Measurements from ENCODE around the gene RRP1. TPM values are rescaled to one million over a fixed set of nuclear protein-coding genes. Genes with fewer than 3 reads are reported as not detected.

Gene RRP1
- total RNA-seq, 1 donor from 2014 or later = 18.2 TPM

DNA sequence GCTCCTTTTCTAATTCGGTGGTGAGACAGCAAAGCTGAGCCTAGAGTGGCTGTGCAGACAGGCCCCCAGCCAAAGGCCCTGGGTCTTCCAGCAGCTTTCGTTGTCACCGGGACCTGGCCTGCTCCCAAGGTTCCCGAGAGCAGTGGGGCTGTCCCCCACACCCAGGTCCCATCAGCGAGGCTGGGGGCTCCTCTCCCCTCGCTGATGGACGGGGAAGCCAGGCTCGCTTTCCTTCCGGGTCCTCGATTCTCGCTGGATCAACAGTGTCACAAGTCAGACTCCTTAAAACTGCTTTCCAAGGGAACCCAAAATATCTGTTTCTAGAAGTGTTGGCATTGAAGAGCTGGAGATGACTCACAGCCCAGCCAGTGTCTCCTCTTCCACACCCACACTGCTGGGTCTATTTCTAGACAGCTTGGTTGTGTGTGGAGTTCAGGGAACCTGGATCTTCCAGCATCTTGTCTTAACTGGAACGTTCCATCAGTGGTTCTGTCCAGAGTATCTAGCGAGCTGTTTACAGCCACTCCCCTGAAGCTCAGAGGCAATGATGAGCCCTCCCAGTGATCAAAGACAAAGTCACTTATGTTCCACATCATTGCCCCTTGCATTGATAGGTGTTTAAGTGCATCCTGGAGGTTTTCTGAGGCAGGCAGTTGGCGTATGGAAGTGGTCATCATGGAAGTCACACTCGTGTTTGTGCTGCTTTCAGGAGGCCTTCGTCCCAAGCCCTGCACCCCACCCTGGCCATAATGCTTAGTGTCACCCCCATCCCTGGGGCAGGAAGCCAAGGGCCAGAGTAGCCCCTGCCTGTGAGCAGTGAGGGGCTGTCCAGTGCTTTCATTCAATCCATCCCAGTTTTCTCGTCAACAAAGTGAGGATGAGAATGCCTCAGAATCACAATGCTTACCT, 35.2 kb downstream of the RRP1 start:
- H3K36me3 ChIP-seq = no peaks in the 10 kb centered on the region
- no peak for DNase-seq (ENCODE audit: extremely low spot score in 2 of 2)
- H3K27me3 ChIP-seq = no peaks in the 10 kb centered on the region
- H3K9me3 ChIP-seq = no peaks in the 10 kb centered on the region
- no peak for TF ChIP-seq POLR2A (IDR thresholded peaks at IDR 0.05)
- no peak for TF ChIP-seq POLR2AphosphoS5 (IDR thresholded peaks at IDR 0.05; ENCODE audit: insufficient read depth in 1 of 2, low read depth in 1 of 2)
- TF ChIP-seq, protein P1, sequence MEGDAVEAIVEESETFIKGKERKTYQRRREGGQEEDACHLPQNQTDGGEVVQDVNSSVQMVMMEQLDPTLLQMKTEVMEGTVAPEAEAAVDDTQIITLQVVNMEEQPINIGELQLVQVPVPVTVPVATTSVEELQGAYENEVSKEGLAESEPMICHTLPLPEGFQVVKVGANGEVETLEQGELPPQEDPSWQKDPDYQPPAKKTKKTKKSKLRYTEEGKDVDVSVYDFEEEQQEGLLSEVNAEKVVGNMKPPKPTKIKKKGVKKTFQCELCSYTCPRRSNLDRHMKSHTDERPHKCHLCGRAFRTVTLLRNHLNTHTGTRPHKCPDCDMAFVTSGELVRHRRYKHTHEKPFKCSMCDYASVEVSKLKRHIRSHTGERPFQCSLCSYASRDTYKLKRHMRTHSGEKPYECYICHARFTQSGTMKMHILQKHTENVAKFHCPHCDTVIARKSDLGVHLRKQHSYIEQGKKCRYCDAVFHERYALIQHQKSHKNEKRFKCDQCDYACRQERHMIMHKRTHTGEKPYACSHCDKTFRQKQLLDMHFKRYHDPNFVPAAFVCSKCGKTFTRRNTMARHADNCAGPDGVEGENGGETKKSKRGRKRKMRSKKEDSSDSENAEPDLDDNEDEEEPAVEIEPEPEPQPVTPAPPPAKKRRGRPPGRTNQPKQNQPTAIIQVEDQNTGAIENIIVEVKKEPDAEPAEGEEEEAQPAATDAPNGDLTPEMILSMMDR (IDR thresholded peaks at IDR 0.05) = no peak
- H3K4me3 ChIP-seq = no peak overlapping the region
- intact Hi-C loops (cut with DNase I) = no loop called here
- H3K4me1 ChIP-seq = no peaks in the 10 kb centered on the region
- H3K27ac ChIP-seq = no peak overlapping the region

DNA sequence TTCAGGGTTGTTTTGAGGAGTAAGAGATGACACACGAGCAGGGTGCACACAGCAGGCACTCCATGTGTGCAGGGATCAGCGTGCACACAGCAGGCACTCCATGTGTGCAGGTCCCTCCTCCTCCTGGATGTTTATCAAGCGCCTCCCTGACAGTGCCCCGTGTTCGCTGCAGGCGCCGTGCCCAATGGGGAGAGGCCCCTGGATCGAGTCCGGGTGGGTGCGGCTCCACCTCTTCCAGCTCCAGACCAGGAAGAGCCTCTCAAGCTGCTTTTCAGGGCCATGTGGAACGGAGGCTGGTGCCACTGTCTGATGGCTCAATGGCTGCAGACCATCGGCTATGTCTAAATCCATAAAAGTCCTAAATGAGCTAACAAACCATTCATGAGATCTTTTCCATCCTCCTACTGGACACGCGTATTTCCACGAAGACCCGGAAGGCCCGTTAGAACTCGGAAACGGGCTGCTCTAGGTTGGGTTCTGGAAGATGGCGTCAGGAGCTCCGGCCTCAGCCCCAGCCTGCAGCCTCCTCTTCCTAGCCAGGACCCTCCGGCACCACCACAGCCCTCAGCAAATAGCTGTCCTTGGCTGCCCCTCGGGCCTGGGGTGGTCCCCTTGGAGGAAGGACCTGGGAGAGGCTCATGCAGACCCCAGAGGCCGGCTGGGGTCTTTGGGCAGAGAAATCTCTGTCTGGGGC, 36.0 kb downstream of the RRP1 start:
- TF ChIP-seq, protein P1 (IDR thresholded peaks at IDR 0.05) = no peak
- TF ChIP-seq POLR2AphosphoS5 (IDR thresholded peaks at IDR 0.05; ENCODE audit: insufficient read depth in 1 of 2, low read depth in 1 of 2) (no peak), POLR2A (IDR thresholded peaks at IDR 0.05) (no peak)

DNA sequence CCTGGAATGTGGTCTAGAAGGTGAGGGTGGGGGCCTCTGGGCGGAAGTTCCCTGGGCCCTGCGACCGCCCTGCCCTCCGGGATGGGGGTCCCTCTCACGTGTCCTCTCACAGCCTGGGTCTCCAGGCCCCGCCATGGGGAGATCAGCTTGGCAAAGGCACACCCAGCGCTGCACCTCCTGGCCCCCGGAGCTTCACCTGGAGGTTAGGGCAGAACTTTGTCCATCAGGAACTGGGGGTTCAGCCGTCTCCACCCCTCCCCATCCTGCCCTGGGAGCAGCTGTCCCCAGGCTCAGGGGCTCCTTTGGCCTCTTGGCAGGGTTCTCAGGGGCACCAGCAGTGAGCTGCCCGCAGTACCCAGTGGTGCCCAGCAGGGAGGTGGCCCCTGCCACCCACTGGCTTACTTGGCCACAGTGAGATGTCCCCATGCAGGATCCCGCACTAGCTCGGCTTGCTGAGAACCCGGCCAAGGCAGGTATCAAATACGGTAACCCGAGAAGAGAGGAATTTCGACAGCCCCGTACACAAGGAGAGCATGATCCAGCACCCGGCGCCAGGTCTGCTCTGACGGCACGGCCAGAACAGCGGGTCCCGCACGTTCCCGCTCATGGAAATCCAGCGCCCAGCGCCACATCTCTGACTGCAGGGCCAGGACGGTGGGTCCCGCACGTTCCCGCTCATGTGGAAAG, 36.7 kb downstream of the RRP1 start:
- DNase-seq (ENCODE audit: extremely low spot score in 2 of 2) = no peak
- no peaks in the 10 kb centered on the region for H3K4me1 ChIP-seq
- intact Hi-C loops (cut with DNase I) = no loop called here

More for the DNA sequence above, 36.0 kb downstream of the RRP1 start:
- intact Hi-C loops (cut with DNase I) = no loop called here
- no peak overlapping the region for H3K4me3 ChIP-seq
- no peak overlapping the region for H3K27ac ChIP-seq
- H3K27me3 ChIP-seq = no peaks in the 10 kb centered on the region
- H3K4me1 ChIP-seq = no peaks in the 10 kb centered on the region
- DNase-seq (ENCODE audit: extremely low spot score in 2 of 2) = no peak
- no peaks in the 10 kb centered on the region for H3K9me3 ChIP-seq
- H3K36me3 ChIP-seq = no peaks in the 10 kb centered on the region

DNA sequence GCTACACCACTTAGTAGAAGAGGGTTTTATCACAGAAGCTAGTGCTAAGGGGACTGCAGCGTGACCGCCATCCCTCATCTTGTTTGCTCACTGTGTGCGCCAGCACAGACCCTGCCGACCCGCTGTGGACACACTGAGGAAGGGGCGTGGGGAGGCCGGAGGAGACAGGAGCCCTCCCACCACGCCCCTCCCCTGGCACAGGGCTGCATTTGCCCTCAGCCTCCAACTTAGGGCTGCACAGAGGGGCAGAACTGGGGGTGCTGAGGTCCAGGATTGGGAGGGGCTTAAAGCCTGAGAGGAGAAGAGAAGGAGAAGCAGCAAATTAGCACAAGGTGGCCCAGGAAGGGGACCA, 37.2 kb downstream of the RRP1 start:
- Histone ChIP-seq H3K27me3 (no peaks in the 10 kb centered on the region), H3K4me1 (no peaks in the 10 kb centered on the region), H3K9me3 (no peaks in the 10 kb centered on the region), H3K36me3 (no peaks in the 10 kb centered on the region), H3K27ac (no peak overlapping the region), H3K4me3 (no peak overlapping the region)
- TF ChIP-seq POLR2A (IDR thresholded peaks at IDR 0.05) (no peak), POLR2AphosphoS5 (IDR thresholded peaks at IDR 0.05; ENCODE audit: insufficient read depth in 1 of 2, low read depth in 1 of 2) (no peak)
- TF ChIP-seq, protein P1 (IDR thresholded peaks at IDR 0.05) = no peak
- intact Hi-C loops (cut with DNase I) = no loop called here
- no peak for DNase-seq (ENCODE audit: extremely low spot score in 2 of 2)

More for the DNA sequence above, 36.7 kb downstream of the RRP1 start:
- no peak overlapping the region for H3K4me3 ChIP-seq
- H3K27ac ChIP-seq = no peak overlapping the region
- no peaks in the 10 kb centered on the region for H3K27me3 ChIP-seq
- TF ChIP-seq, protein P1 (IDR thresholded peaks at IDR 0.05) = no peak
- TF ChIP-seq POLR2AphosphoS5 (IDR thresholded peaks at IDR 0.05; ENCODE audit: insufficient read depth in 1 of 2, low read depth in 1 of 2) (no peak), POLR2A (IDR thresholded peaks at IDR 0.05) (no peak)
- no peaks in the 10 kb centered on the region for H3K36me3 ChIP-seq
- no peaks in the 10 kb centered on the region for H3K9me3 ChIP-seq

Data from vagina (tissue), 2 donors.